Keratinocyte (primary cell): ENCODE data around the gene MYO1E. TPM values are rescaled to one million over a fixed set of nuclear protein-coding genes. Genes with fewer than 3 reads are reported as not detected.

ENCODE experiments used
- DNase-seq: peaks from one replicate; pipeline ENCODE4 v3.0.0-alpha.2; 2011; ENCODE audit warnings: low read depth, missing footprints, low spot score
- FAIRE-seq: peaks from 2 replicates; lab custom pipeline; 2011; peaks lifted over from hg19 to GRCh38; lab: Jason Lieb, UNC
- H2AFZ ChIP-seq: 2 replicates; pipeline ENCODE4 v1.6.0; 2012; ENCODE audit warnings: low read length, control low read depth, inconsistent platforms; ENCODE audit not compliant: control insufficient read depth
- H3K27ac ChIP-seq: 2 replicates; pipeline ENCODE4 v1.5.1; 2011; ENCODE audit warnings: low read length; ENCODE audit not compliant: control insufficient read depth, insufficient read depth
- H3K27me3 ChIP-seq: 3 replicates; pipeline ENCODE4 v1.6.0; 2011; ENCODE audit warnings: low read length; ENCODE audit not compliant: control insufficient read depth, insufficient read depth; ENCODE audit errors: extremely low read depth
- H3K36me3 ChIP-seq, 2 experiments: 2 replicates in 1 of 2; 3 replicates in 1 of 2; pipeline ENCODE4 v1.5.1; 2011; ENCODE audit warnings: low read length in 2 of 2, mild to moderate bottlenecking in 1 of 2; ENCODE audit not compliant: control insufficient read depth in 2 of 2, insufficient read depth in 2 of 2; ENCODE audit errors: extremely low read depth in 1 of 2
- H3K4me1 ChIP-seq: 3 replicates; pipeline ENCODE4 v1.5.1; 2011; ENCODE audit warnings: low read length; ENCODE audit not compliant: control insufficient read depth, insufficient read depth; ENCODE audit errors: extremely low read depth
- H3K4me2 ChIP-seq: 3 replicates; pipeline ENCODE4 v1.6.0; 2011; ENCODE audit warnings: low read depth, low read length; ENCODE audit not compliant: control insufficient read depth, insufficient read depth; ENCODE audit errors: extremely low read depth
- H3K4me3 ChIP-seq, 3 experiments: fragments of 200-600 bp in 1 of 3; sonication (generic) in 1 of 3; 2 replicates in 2 of 3; 3 replicates in 1 of 3; pipeline ENCODE4 v1.5.1; 2011 to 2016; ENCODE audit warnings: low read length in 3 of 3, mild to moderate bottlenecking in 3 of 3, control low read depth in 2 of 3, inconsistent platforms in 1 of 3, low read depth in 1 of 3, mixed read lengths in 1 of 3, mixed run types in 1 of 3, moderate library complexity in 1 of 3; ENCODE audit not compliant: control insufficient read depth in 2 of 3, insufficient read depth in 2 of 3; ENCODE audit errors: extremely low read depth in 1 of 3
- H3K79me2 ChIP-seq: 2 replicates; pipeline ENCODE4 v1.6.0; 2012; ENCODE audit warnings: low read length; ENCODE audit not compliant: control insufficient read depth, insufficient read depth
- H3K9ac ChIP-seq: 3 replicates; pipeline ENCODE4 v1.6.0; 2011; ENCODE audit warnings: low read length; ENCODE audit not compliant: control insufficient read depth, insufficient read depth; ENCODE audit errors: extremely low read depth
- H3K9me1 ChIP-seq: 3 replicates; pipeline ENCODE4 v1.6.0; 2011; ENCODE audit warnings: low read length; ENCODE audit not compliant: control insufficient read depth, insufficient read depth; ENCODE audit errors: extremely low read depth
- H3K9me3 ChIP-seq: 2 replicates; pipeline ENCODE4 v1.5.1; 2012; ENCODE audit warnings: low read depth, low read length; ENCODE audit not compliant: control insufficient read depth
- H4K20me1 ChIP-seq: 3 replicates; pipeline ENCODE4 v1.6.0; 2011; ENCODE audit warnings: low read length; ENCODE audit not compliant: control insufficient read depth, insufficient read depth; ENCODE audit errors: extremely low read depth
- CTCF ChIP-seq, 3 experiments: IDR thresholded peaks in 1 of 3; conservative IDR thresholded peaks in 1 of 3; optimal IDR thresholded peaks in 1 of 3; 2 replicates in 2 of 3; 3 replicates in 1 of 3; pipeline versions ENCODE3 to v1.5.1; 2011; ENCODE audit warnings: low read length in 3 of 3, mild to moderate bottlenecking in 3 of 3, moderate library complexity in 2 of 3, control low read depth in 1 of 3, inconsistent platforms in 1 of 3; ENCODE audit not compliant: insufficient read depth in 2 of 3; ENCODE audit errors: extremely low read depth in 1 of 3
- EZH2 ChIP-seq: IDR thresholded peaks from one replicate; pipeline ENCODE4 v1.6.1; 2012; ENCODE audit warnings: inconsistent platforms, mild to moderate bottlenecking, low read length, moderate library complexity
- dilution Hi-C: fragments of 300-500 bp; cut with MboI; formaldehyde crosslinking; loops from one replicate; pipeline ENCODE4 v1.7.0; 2020; ENCODE audit warnings: low sequenced_read_pairs; ENCODE audit not compliant: extremely low pct_ligation_motif_present
- polyA plus RNA-seq, 5 experiments: library from polyadenylated mRNA; depleted of rRNA in 3 of 5; stranded (reverse) in 3 of 5; stranded (forward) in 1 of 5; unstranded in 1 of 5; fragments of >200 nt; gene quantifications; 1 replicate in 1 of 5; 2 replicates in 3 of 5; 3 replicates in 1 of 5; pipeline versions ENCODE4 v1.2.1 to v1.2.3, GENCODE V29; 2011 to 2012; ENCODE audit warnings: missing spikeins in 2 of 5, low read depth in 1 of 5, low replicate concordance in 1 of 5

MYO1E gene
- polyA plus RNA-seq, 1 donor (not counting 4 experiments of a cell fraction or from before 2014, with no cell fraction given): 213 TPM

- Histone ChIP-seq H3K4me2 (no peak overlapping the region), H3K9me1 (no peaks in the 10 kb centered on the region), H3K4me1 (no peaks in the 10 kb centered on the region), H3K27me3 (no peaks in the 10 kb centered on the region), H4K20me1 (no peaks in the 10 kb centered on the region), H3K9me3 (no peaks in the 10 kb centered on the region), H3K79me2 (no peaks in the 10 kb centered on the region), H3K27ac (no peak overlapping the region), H3K36me3 (peaks cover 46 to 53% of the 10 kb centered on the region in 2 experiments), H2AFZ (no peak overlapping the region), H3K9ac (no peak overlapping the region), H3K4me3 (no peak overlapping the region)
- DNase-seq (no peak), FAIRE-seq (no peak)
- TF ChIP-seq CTCF (optimal IDR thresholded peaks at IDR 0.05 in 1 of 3, IDR thresholded peaks at IDR 0.05 in 1 of 3, conservative IDR thresholded peaks at IDR 0.05 in 1 of 3; ENCODE audit: extremely low read depth in 1 of 3, insufficient read depth in 2 of 3, low read length in 3 of 3): no peak
- no peak for TF ChIP-seq EZH2
- dilution Hi-C loops: no loop called here
Measured at GRCh38 chr15:59158701-59159034, 214.0 kb downstream of the MYO1E start.

GRCh38 chr15:59157840-59158700 lies 214.6 kb downstream of the MYO1E start:
- Histone ChIP-seq H3K9me3 (no peaks in the 10 kb centered on the region), H3K79me2 (no peaks in the 10 kb centered on the region), H3K27me3 (no peaks in the 10 kb centered on the region), H4K20me1 (no peaks in the 10 kb centered on the region), H3K4me3 (no peak overlapping the region), H3K27ac (no peak overlapping the region), H3K36me3 (peaks cover 51 to 58% of the 10 kb centered on the region in 2 experiments), H3K9me1 (no peaks in the 10 kb centered on the region), H2AFZ (no peak overlapping the region), H3K9ac (no peak overlapping the region), H3K4me2 (no peak overlapping the region), H3K4me1 (no peaks in the 10 kb centered on the region)
- TF ChIP-seq CTCF (optimal IDR thresholded peaks at IDR 0.05 in 1 of 3, IDR thresholded peaks at IDR 0.05 in 1 of 3, conservative IDR thresholded peaks at IDR 0.05 in 1 of 3; ENCODE audit: extremely low read depth in 1 of 3, insufficient read depth in 2 of 3, low read length in 3 of 3) (no peak), EZH2 (no peak)
- DNase-seq (no peak), FAIRE-seq (no peak)
- dilution Hi-C loops: no loop called here
